GM18498 (cell line): ENCODE results near the gene RASGEF1C.
"Not testable (repeated sequence)": the region's sequence is repeated elsewhere in the genome, so short reads cannot be mapped to it uniquely, and the experiment has no call there.

ENCODE experiments used
- ATAC-seq: cut with Tn5 transposase; IDR thresholded peaks from one replicate; pipeline ENCODE4 v1.9.1; 2021; ENCODE audit warnings: mild to moderate bottlenecking, moderate library complexity; ENCODE audit not compliant: unreplicated experiment

RASGEF1C gene

DNA sequence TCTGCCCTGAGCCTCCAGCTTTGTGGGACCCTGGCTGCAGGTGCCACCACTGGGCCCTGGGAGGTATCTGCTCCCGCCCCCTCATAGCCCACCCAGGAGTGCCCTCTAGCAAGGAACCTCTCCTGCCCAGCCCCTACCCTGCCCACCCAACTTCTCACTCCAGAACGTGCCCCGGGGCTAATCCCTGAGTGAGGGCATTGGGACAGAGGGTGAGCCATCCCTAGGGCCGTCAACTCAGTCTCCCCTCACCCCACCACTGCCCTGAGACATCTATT is 2.7 kb upstream of the RASGEF1C start:
- ATAC-seq, result no peak

DNA sequence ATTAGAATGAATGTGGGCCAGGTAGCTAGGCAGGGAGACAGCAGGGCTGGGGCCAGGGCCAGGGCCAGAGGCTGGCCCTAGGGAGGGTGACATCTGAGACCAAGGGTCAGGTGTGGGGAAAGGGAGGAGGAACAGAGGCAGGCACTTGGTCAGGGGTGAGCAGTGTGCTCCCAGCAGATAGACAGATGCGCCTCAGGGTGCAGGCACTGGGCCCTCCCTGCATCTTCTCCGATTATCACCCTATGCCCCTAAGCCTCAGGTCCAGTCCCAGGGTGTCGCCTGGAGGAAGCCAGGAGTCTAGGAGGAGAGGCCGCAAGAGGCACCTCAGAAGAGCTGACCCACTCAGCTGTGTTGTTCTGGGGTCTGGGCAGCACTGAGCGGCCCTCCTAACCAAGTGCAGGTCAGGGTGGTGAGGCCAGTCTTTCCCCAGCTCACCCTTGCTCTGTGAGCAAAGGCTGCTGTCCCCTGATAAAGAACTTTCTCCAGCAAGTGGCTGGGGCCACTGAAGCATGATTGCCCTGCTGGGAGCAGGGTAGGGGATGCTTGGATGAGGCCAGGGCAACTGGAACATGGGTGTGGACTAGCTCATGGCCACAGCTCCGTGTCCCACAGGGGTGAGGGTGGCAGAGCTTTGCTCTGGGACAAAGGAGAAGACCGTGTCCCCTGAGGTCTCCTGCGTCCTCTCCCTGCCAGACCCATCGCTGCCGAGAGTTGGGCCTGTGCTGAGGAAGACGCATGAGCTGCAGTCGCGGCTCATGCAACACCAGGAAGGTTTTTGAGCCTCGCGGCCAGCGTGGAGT is 2.1 kb upstream of the RASGEF1C start:
- no peak for ATAC-seq

DNA sequence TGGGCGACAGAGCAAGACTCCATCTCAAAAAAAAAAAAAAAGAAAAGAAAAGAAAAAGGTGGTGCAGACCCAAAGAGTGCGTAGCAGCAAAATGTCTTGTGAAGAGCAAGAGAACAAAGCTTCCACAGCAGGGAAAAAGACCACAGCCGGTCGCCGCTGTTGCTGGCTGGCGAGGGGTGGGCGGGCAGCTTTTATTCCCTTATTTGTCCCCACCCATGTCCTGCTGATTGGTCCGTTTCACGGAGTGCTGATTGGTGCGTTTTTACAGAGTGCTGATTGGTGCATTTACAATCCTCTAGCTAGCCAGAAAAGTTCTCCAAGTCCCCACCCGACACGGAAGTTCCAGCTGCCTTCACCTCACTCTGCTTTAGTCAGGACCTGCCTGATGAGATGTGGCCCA is 1.1 kb upstream of the RASGEF1C start:
- not testable (repeated sequence) for ATAC-seq

DNA sequence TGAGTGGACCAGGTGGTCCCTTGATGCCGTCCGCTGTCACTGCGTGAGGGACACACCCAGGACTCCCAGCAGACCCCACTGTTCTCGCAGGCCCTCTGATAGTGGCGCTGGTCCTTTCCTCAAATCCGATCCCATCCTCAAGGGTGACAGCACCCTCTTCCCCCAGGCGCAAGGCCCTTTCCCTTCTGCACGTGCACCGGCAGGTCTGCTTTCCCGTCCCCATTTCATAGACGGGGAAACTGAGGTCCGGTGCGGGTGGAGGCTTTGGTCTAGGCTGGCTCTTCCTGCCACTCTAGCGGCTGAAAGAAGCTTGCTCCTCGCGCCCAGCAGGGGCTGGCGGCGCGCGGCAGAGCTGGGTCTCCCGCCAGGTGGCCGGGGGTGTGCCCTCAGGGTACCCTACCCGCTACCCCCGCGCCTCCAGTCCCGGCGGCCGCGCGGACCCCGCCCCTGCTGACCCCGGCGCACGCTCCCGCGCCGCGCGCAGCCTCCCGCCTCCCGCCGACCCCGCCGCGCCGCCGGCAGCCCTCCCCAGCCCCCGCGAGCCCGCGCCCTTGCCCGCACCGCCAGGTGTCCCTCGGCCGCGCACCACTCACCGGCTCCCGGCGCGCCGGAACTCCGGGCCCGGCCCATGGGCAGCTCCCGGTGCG is 453 bp downstream of the RASGEF1C start:
- peak; percentile 29 for ATAC-seq

DNA sequence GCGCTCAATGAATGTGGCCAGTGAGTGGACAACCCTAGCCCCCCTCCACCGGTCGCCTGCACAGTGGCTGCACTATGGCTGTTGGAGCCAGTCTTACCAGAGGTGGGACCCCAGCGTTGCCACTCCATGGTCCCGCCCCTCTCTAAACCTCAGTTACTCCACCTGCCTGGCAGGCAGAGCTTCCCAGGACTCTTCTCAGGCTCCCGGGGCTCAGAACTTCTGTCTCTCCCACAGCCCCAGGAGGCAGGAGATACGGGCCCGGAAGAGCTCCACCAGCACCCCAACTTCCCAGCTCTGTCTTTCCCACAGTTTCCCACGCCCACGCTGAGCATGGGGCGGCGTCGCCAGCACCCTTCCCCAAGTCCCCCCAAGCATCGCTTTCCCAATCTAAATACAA is 975 bp downstream of the RASGEF1C start:
- ATAC-seq, result no peak

DNA sequence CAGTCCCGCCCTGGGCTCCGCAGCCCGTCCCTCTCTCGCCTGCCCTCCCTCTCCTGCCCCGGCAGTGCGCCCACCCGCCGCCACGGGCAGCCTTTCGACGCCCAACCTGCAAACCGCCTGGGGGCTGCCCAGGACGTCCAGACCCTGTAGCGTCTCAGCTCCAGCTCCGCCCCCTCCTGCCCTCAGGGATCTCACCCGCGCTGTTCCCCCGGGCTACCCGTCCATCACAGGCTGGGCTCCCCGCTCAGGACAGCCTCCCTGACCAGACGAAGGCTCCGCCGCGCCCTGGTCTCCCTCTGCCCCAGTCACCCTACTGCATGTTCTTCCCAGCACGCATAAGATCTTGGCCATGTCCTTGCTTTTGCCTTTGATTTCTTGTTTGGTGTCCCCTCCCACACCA is 1.4 kb downstream of the RASGEF1C start:
- ATAC-seq, result no peak

DNA sequence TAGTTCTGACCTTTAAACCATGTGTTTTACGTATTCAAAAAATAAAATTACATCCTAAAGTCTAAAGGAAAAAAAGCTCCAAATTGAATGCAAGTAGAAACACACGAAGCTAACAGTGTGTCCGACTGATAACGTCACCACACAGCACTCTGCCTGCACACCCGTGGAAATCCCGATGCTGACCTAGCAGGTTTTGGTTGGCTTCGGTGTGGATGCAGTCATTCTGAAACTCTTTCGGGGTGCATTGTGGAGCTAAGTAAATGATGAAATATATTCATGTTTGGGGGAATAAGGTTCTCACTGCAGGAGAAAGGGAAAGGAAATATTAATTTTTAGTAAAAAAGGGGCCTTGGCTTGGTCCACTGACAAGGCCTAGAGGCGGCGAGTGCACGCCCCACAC is 2.0 kb downstream of the RASGEF1C start:
- ATAC-seq, result no peak

DNA sequence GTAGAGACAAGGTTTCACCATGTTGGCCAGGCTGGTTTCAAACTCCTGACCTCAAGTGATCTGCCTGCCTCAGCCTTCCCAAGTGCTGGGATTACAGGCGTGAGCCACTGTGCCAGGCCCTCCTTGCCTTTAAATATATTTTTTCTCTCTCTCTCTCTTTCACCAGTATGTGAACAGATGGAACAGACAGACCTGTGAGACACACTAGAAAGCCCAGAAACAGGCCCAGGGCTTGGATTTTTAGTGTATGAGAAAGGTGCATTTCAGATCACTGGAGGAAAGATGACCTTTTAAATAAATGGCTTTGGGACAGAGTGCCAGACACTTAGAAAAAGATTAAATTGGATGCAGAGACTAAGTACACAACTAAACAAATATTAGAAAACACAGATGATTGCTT is 3.1 kb downstream of the RASGEF1C start:
- ATAC-seq, result no peak

DNA sequence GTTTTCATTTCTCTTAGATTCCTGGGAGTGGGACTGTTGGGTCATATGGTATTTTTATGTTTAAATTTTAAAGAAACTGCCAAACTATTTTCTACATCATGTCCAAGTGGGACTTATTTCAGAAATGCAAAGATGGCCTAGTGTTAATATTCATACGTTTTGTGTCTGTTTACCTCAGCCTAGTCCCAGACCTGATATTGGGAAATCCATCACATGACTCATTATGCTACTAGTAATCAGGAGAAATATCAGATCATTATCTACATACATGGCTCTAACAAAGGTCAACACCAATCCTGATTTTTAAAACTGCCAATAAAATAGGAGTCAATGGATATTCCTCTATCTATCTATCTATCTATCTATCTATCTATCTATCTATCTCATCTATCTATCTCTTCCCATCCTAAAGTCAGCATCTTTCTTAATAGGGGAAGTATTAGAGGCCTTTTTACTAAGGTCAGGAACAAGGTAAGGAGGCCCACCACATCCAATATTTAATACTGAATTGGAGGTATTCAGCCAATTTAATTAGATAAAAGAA is 4.7 kb downstream of the RASGEF1C start:
- ATAC-seq, result no peak

DNA sequence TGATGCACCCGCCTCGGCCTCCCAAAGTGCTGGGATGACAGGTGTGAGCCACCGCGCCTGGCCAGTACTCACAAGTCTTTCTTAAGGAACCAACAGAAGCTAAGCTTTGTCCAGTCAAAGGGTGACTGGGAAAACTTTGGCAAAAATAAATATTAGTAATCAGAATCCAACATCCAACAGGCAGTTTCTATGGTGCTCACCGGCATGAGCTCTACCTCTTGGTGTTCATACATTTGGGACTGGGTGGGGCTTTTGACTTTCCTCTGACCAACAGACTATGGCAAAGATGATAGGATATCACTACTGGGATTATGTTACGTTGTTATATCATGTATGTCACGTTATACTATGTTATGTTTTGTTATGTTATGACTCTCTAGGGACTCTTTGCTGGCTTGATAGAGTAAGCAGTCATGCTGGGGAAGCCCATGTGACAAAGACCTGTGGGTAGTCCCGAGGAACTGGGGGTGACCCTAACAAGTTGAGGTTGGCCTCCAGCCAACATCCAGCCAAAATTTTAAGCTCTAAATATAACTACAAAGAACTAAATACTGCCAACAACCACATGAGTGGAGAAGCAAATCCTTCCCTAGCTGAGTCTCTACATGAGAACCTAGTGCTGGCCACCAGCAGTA is 6.0 kb downstream of the RASGEF1C start:
- ATAC-seq, result no peak

DNA sequence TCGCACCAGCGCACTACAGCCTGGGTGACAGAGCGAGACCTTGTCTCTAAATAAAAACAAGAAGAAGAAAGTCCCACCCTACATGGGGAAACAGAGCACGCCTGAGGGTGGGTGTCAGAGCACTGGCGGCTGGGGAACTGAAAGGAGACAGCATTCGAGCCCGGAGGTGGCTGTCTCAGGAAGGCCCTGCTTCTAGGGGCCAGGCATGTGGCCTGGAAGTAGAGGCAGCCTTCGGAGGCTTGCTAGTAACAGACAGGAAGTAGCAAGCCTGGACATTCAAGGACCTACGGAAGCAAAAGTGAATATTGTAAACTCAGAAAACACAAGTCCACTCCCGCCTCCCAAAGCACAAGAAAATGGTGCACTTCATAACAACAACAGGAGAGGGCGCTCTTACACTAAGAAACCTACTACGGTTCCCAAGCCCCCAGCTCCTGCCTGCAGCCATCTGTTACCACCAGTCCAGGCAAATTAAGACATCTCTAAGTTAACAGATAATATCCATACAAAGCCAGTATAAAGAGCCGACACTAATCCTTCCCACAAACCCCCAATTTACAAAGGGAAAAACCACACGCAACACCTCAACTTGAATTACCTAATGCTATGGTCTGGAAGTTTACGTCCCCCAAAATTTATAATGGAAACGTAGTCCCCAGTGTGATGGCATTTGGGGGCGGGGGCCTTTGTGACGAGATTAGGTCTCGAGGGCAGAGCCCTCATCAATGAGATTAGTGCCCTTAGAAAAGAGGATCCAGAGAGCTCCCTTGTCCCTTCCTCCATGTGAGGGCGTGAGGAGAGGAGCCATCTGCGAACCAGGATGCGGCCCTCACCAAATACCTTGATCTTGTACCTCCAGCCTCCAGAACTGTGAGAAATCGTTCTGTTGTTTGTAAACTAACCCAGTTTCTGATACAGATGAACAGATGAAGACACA is 7.7 kb downstream of the RASGEF1C start:
- ATAC-seq, result no peak

DNA sequence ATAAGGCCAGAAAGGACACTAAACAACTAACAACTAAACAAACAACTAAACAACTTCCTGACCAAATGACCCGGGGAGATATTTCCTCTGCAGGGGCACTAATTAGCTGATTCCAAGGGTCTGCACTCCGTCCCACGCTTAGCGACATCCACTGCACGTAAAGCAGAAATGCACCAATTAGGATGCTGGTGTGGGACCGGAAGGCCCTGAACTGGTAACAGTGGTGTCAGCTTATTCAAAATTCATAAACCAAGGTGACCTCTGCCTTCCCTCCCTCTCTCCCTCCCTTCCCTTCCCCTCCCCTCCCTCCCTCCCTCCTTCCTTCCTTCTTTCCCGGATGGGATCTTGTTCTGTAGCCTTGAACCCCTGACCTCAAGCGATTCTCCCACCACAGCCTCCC is 9.6 kb downstream of the RASGEF1C start:
- ATAC-seq, result no peak

DNA sequence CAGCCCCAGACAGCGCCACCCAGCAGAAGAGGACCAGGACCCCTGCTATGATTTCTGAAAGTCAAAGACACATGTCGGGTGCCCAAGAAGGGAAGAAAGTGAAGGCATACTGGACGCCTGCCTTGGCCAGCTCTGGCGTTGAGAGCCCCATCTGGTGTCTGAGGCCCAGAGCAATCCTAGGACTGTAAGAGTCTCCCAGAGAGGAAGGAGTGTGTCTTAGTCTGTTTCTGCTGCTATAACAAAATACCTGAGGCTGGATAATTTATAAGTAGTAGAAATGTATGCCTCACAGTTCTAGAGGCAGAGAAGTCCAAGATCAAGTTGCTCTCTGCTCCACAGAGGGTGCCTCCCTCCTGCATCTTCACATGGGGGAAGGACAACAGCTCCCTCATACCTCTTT is 10.8 kb downstream of the RASGEF1C start:
- ATAC-seq, result no peak

DNA sequence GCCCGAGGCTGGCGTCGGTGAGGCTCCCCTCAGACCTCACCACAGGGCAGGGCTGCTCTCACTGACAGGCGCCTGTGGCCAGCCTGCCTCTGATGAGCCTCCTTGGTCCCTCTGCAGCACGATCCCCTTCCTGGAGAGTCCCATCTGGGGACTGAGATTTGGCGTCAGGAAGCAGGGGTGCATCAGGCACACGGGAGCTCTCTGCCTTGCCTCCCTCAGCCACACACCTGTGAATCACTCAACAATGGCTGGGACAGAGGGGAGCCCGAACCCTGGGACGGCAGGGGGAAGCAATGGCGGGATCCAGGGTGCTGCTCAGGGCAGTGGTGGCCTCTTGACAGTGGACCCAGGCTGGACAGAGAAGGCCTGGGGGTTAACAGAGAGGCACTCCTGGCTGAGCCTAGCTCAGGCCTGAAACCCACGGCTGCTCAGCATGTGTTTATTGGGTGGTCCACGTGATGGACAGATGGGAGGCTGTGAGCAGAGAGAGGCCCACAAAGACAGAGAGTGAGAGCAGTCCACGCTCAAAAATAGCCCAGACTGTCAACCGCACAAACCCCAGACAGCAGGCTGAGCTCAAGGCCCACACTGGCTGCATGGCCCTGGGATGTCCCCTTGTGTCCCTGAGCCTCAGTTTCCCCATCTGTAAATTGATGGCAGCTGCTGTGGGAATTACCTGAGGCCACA is 11.9 kb downstream of the RASGEF1C start:
- no peak for ATAC-seq

DNA sequence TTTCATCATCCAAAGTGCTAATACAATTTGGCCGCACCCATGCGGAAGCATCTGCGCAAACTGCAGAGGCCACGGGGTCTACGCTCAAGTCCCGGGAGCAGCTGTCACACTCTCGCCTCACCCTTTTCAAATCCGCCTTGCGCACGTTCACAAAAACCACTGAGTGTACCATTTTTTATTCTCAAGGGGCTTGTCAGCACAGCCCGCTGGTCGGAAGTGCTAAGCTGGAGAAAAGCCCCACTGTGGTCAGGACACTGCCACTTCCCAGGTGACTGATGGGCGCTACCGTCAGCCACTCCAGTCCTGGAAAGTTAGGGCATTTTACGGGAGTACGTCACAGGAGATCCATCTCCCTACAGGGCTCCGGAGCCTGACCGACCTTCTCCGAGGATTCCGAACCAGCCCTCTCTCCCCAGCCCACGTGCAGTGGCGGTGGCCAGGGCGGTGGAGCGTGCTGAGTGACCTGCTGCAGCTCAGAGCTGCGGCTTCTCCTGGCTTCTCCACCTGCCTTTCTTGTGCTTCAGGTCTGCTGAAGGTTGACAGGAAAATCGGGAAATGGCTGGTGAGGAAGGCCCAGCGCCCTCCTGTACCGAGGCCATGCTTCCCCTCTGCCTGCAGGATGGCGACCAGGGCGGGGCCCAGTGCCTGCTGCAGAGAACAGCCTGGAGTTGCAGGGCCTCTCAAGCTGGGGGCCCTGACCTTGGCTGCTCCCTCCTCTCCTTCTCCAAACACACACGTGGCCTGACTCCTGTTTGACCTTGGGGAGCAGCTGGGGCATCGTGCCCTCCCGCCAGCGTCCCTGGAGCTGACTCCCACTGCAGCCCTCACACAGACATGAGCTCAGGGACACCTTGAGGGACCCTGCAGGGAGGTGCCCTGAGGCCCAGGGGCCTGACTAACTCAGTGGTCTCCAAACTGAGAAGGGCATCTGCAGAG is 14.3 kb downstream of the RASGEF1C start:
- no peak for ATAC-seq

DNA sequence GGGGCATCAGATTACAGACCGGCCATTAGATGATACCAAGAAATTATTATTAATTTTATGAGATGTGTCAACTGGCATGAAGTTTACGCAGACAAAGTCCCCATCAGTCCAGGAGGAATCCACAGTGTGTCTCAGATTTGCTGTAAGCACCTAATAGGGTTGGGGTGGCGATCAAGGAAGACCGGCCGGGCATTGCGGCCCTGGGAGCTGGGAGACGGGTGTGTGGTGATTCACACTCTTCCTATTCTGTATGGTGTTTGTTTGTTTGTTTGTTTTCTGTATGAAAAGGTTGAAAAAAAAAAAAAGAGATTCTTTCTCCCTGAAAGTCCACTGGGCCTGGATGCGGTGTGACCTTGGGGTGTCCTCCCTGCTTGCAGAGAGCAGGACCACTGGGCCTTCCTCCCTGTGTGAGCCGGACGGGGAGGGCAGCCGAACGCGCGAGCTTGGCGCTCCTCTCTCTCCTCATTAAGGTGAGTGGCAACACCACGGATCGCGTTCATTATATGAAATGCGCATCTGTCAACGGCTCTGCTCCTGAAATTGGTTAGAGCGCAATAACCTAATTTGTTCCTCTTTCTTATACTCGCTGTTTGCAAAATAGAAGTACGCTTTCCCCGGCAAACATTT is 15.1 kb downstream of the RASGEF1C start:
- ATAC-seq, result no peak

DNA sequence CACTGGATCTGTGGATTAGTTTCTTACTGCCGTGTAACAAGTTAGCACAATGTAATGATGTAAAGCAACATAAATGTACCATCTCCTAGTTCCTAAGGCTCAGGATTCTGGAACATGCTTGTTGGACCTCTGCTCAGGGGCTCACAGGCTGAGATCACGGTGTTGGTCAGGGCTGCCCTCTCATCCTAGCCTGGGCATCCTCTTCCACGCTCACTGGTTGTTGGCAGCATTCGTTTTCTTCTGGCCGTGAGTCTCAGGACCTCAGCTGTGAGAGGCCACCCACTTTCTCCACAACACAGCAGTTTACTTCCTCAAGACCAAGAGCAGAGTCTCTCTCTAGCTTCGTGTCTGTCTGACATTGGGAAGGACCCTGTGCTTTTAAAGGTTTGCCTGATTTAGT is 17.3 kb downstream of the RASGEF1C start:
- ATAC-seq, result no peak

DNA sequence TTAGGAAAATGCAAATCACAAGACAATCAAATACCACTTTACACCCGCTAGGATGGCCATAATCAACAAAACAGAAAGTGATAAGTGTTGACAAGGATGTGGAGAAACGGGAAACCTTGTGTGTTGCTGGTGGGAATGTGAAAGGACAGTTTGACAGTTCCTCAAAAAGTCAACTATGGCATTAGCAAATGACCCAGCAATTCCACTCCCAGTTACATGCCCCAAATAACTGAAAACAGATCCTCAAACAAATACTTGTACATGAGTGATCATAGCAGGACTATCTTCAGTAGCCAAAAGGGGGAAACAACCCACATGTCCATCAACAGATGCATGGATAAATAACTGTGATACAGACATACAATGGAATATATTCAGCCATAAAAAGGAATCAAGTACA is 21.2 kb downstream of the RASGEF1C start:
- no peak for ATAC-seq

DNA sequence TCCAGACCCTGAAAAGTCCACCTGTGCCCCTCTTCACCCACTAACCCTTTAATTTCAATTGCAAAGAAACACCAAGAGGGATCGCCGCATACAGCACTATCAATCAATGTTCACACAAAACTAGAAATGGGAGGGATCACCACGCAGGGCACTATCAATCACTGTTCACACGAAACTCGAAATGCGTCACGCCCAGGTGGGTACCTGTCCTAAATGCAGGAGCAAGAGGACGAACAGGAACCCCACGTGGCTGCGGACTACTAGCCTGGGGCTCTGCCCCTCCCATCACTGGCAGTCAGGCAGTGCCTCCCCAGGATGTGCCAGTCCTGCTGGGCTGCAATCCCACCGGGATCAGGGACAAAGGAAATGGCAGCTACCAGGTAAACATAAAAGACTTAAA is 28.2 kb downstream of the RASGEF1C start:
- no peak for ATAC-seq
